HAP-1 (cell line): ENCODE data around the gene SDK1.

ENCODE experiments used
- DNase-seq, 2 experiments: peaks; one replicate each; pipeline ENCODE4 v3.0.0-alpha.2; 2016 to 2020; ENCODE audit warnings: low spot score in 2 of 2
- H3K27me3 ChIP-seq: fragments of 250-450 bp; sonication (Bioruptor Pico); 2 replicates; pipeline ENCODE4 v1.5.1; 2020; ENCODE audit warnings: low read depth, mild to moderate bottlenecking, moderate library complexity
- H3K36me3 ChIP-seq: fragments of 250-450 bp; sonication (Bioruptor Pico); replicated peaks from 2 replicates; pipeline ENCODE4 v1.5.1; 2020; ENCODE audit warnings: mild to moderate bottlenecking
- H3K4me1 ChIP-seq: fragments of 250-450 bp; sonication (Bioruptor Pico); 2 replicates; pipeline ENCODE4 v1.5.1; 2020; ENCODE audit warnings: mild to moderate bottlenecking
- H3K4me3 ChIP-seq: fragments of 250-450 bp; sonication (Bioruptor Pico); 2 replicates; pipeline ENCODE4 v1.5.1; 2020; ENCODE audit warnings: mild to moderate bottlenecking, moderate library complexity
- H3K9me3 ChIP-seq: fragments of 250-450 bp; sonication (Bioruptor Pico); 2 replicates; pipeline ENCODE4 v1.5.1; 2020; ENCODE audit warnings: mild to moderate bottlenecking, moderate library complexity
- in situ Hi-C: fragments of 300-500 bp; cut with MboI; formaldehyde crosslinking; loops from 3 replicates; pipeline ENCODE4 v1.14.3; 2020; ENCODE audit warnings: low sequenced_read_pairs, inconsistent platforms, mixed read lengths

Gene SDK1

GRCh38 chr7:4174884-4175283 lies 873.8 kb downstream of the SDK1 start:
- Histone ChIP-seq H3K9me3 (no peaks in the 10 kb centered on the region), H3K27me3 (no peaks in the 10 kb centered on the region), H3K4me1 (no peaks in the 10 kb centered on the region), H3K36me3 (no peaks in the 10 kb centered on the region), H3K4me3 (no peak overlapping the region)
- in situ Hi-C loops: no loop called here
- no peak for DNase-seq

- no peaks in the 10 kb centered on the region for H3K27me3 ChIP-seq
These were observed 874.4 kb downstream of the SDK1 start for GRCh38 chr7:4175346-4175973.

GRCh38 chr7:4177001-4177400 lies 875.9 kb downstream of the SDK1 start:
- in situ Hi-C loops: no loop called here
- no peaks in the 10 kb centered on the region for H3K27me3 ChIP-seq

More at GRCh38 chr7:4175346-4175973, 874.4 kb downstream of the SDK1 start:
- no peak for DNase-seq
- in situ Hi-C loops: no loop called here
- no peak overlapping the region for H3K4me3 ChIP-seq
- no peaks in the 10 kb centered on the region for H3K9me3 ChIP-seq
- no peaks in the 10 kb centered on the region for H3K36me3 ChIP-seq
- H3K4me1 ChIP-seq: no peaks in the 10 kb centered on the region

GRCh38 chr7:4178416-4178815 lies 877.4 kb downstream of the SDK1 start:
- Histone ChIP-seq H3K27me3 (no peaks in the 10 kb centered on the region), H3K4me1 (no peaks in the 10 kb centered on the region), H3K36me3 (no peaks in the 10 kb centered on the region), H3K4me3 (no peak overlapping the region), H3K9me3 (no peaks in the 10 kb centered on the region)
- DNase-seq: no peak
- in situ Hi-C loops: no loop called here

More at GRCh38 chr7:4177001-4177400, 875.9 kb downstream of the SDK1 start:
- DNase-seq: no peak
- H3K9me3 ChIP-seq: no peaks in the 10 kb centered on the region
- H3K36me3 ChIP-seq: no peaks in the 10 kb centered on the region
- no peak overlapping the region for H3K4me3 ChIP-seq
- no peaks in the 10 kb centered on the region for H3K4me1 ChIP-seq

GRCh38 chr7:4178916-4179687 lies 878.0 kb downstream of the SDK1 start:
- no peaks in the 10 kb centered on the region for H3K4me1 ChIP-seq
- no peaks in the 10 kb centered on the region for H3K36me3 ChIP-seq

GRCh38 chr7:4179688-4180380 lies 878.8 kb downstream of the SDK1 start:
- H3K9me3 ChIP-seq: no peaks in the 10 kb centered on the region

More at GRCh38 chr7:4178916-4179687, 878.0 kb downstream of the SDK1 start:
- no peak overlapping the region for H3K4me3 ChIP-seq
- in situ Hi-C loops: no loop called here
- no peak for DNase-seq
- H3K9me3 ChIP-seq: no peaks in the 10 kb centered on the region
- no peaks in the 10 kb centered on the region for H3K27me3 ChIP-seq

GRCh38 chr7:4181446-4181845 lies 880.4 kb downstream of the SDK1 start:
- no peaks in the 10 kb centered on the region for H3K9me3 ChIP-seq
- no peaks in the 10 kb centered on the region for H3K36me3 ChIP-seq
- H3K27me3 ChIP-seq: no peaks in the 10 kb centered on the region
- no peak overlapping the region for H3K4me3 ChIP-seq
- DNase-seq: no peak
- no peaks in the 10 kb centered on the region for H3K4me1 ChIP-seq
- in situ Hi-C loops: no loop called here

More at GRCh38 chr7:4179688-4180380, 878.8 kb downstream of the SDK1 start:
- Histone ChIP-seq H3K27me3 (no peaks in the 10 kb centered on the region), H3K4me1 (no peaks in the 10 kb centered on the region), H3K4me3 (no peak overlapping the region), H3K36me3 (no peaks in the 10 kb centered on the region)
- in situ Hi-C loops: no loop called here
- DNase-seq: no peak

- in situ Hi-C loops: no loop called here
- Histone ChIP-seq H3K9me3 (no peaks in the 10 kb centered on the region), H3K4me1 (no peaks in the 10 kb centered on the region), H3K27me3 (no peaks in the 10 kb centered on the region), H3K36me3 (no peaks in the 10 kb centered on the region), H3K4me3 (no peak overlapping the region)
- no peak for DNase-seq
These were observed 881.7 kb downstream of the SDK1 start for GRCh38 chr7:4182605-4183300.

GRCh38 chr7:4184653-4185052 lies 883.6 kb downstream of the SDK1 start:
- H3K4me3 ChIP-seq: no peak overlapping the region
- DNase-seq: no peak
- H3K36me3 ChIP-seq: no peaks in the 10 kb centered on the region
- in situ Hi-C loops: no loop called here
- H3K27me3 ChIP-seq: no peaks in the 10 kb centered on the region
- H3K4me1 ChIP-seq: no peaks in the 10 kb centered on the region
- no peaks in the 10 kb centered on the region for H3K9me3 ChIP-seq

GRCh38 chr7:4185136-4185535 lies 884.1 kb downstream of the SDK1 start:
- Histone ChIP-seq H3K4me3 (no peak overlapping the region), H3K36me3 (no peaks in the 10 kb centered on the region), H3K9me3 (no peaks in the 10 kb centered on the region), H3K4me1 (no peaks in the 10 kb centered on the region), H3K27me3 (no peaks in the 10 kb centered on the region)
- in situ Hi-C loops: no loop called here
- DNase-seq: no peak

GRCh38 chr7:4185721-4186512 lies 884.9 kb downstream of the SDK1 start:
- no peak for DNase-seq
- Histone ChIP-seq H3K27me3 (no peaks in the 10 kb centered on the region), H3K9me3 (no peaks in the 10 kb centered on the region)

GRCh38 chr7:4186513-4186780 lies 885.4 kb downstream of the SDK1 start:
- in situ Hi-C loops: no loop called here
- DNase-seq: no peak

More at GRCh38 chr7:4185721-4186512, 884.9 kb downstream of the SDK1 start:
- Histone ChIP-seq H3K4me3 (no peak overlapping the region), H3K4me1 (no peaks in the 10 kb centered on the region), H3K36me3 (no peaks in the 10 kb centered on the region)
- in situ Hi-C loops: no loop called here

GRCh38 chr7:4188651-4189050 lies 887.6 kb downstream of the SDK1 start:
- in situ Hi-C loops: no loop called here
- Histone ChIP-seq H3K9me3 (no peaks in the 10 kb centered on the region), H3K36me3 (no peaks in the 10 kb centered on the region), H3K4me1 (no peaks in the 10 kb centered on the region), H3K27me3 (no peaks in the 10 kb centered on the region), H3K4me3 (no peak overlapping the region)
- DNase-seq: no peak

More at GRCh38 chr7:4186513-4186780, 885.4 kb downstream of the SDK1 start:
- Histone ChIP-seq H3K9me3 (no peaks in the 10 kb centered on the region), H3K4me1 (no peaks in the 10 kb centered on the region), H3K27me3 (no peaks in the 10 kb centered on the region), H3K4me3 (no peak overlapping the region), H3K36me3 (no peaks in the 10 kb centered on the region)
